GM12864 (cell line): ENCODE data around the gene ADAMTSL2.

ENCODE experiments used
- DNase-seq: peaks from one replicate; pipeline ENCODE4 v3.0.0-alpha.2; 2011; ENCODE audit warnings: low read depth
- H3K4me3 ChIP-seq: 2 replicates; pipeline ENCODE4 v1.5.1; 2011; ENCODE audit warnings: mild to moderate bottlenecking, low read depth, low read length, control low read depth
- TF ChIP-seq, protein P1 (sequence below): IDR thresholded peaks from 2 replicates; pipeline ENCODE4 v1.5.1; 2011; ENCODE audit warnings: low read depth, mild to moderate bottlenecking, moderate library complexity, low read length, control low read depth, inconsistent platforms; ENCODE audit errors: missing control alignments

ADAMTSL2 gene

DNA sequence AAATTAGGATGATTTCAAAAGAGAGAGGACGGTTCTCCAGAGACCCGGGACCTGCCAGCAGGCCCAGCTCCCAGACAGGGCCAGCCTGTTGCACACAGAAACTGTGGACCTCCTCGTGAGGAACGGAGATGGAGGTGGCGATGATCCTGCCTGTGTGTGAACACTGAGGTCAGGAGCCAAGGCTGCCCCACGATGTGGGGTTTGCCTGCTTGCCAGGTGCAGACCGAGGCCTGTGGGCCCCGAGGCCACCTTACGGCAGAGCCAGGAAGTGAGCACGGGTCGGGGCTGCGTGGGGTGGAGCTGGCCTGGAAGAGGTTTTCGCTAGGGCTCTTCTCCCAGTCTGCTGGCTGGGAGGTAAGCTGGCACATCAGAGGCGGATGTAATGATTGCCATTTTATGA lies 70.4 kb downstream of the ADAMTSL2 start:
- H3K4me3 ChIP-seq = no peak overlapping the region
- TF ChIP-seq, protein P1, sequence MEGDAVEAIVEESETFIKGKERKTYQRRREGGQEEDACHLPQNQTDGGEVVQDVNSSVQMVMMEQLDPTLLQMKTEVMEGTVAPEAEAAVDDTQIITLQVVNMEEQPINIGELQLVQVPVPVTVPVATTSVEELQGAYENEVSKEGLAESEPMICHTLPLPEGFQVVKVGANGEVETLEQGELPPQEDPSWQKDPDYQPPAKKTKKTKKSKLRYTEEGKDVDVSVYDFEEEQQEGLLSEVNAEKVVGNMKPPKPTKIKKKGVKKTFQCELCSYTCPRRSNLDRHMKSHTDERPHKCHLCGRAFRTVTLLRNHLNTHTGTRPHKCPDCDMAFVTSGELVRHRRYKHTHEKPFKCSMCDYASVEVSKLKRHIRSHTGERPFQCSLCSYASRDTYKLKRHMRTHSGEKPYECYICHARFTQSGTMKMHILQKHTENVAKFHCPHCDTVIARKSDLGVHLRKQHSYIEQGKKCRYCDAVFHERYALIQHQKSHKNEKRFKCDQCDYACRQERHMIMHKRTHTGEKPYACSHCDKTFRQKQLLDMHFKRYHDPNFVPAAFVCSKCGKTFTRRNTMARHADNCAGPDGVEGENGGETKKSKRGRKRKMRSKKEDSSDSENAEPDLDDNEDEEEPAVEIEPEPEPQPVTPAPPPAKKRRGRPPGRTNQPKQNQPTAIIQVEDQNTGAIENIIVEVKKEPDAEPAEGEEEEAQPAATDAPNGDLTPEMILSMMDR = peak; percentile 10
- no peak for DNase-seq

DNA sequence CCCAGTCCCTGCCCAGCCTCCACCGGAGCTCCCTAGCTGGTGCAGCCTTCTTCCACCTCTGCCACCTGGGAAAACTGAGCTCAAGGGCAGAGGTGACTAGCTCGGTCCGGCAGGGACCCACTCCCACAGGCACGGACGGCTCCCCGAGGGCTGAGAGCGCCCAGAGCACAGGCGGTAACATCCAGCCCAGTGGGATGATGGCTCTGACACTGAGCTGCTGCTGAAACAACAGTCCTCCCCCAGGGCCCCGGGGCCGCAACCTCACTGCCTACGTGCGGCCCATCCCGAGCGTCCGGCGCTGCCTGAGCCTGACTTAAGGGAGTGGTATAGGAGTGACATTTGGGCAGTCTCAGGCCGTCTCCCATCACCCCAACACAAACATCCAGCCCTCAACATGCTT lies 70.9 kb downstream of the ADAMTSL2 start:
- DNase-seq = no peak
- no peak overlapping the region for H3K4me3 ChIP-seq
- TF ChIP-seq, protein P1 = no peak

DNA sequence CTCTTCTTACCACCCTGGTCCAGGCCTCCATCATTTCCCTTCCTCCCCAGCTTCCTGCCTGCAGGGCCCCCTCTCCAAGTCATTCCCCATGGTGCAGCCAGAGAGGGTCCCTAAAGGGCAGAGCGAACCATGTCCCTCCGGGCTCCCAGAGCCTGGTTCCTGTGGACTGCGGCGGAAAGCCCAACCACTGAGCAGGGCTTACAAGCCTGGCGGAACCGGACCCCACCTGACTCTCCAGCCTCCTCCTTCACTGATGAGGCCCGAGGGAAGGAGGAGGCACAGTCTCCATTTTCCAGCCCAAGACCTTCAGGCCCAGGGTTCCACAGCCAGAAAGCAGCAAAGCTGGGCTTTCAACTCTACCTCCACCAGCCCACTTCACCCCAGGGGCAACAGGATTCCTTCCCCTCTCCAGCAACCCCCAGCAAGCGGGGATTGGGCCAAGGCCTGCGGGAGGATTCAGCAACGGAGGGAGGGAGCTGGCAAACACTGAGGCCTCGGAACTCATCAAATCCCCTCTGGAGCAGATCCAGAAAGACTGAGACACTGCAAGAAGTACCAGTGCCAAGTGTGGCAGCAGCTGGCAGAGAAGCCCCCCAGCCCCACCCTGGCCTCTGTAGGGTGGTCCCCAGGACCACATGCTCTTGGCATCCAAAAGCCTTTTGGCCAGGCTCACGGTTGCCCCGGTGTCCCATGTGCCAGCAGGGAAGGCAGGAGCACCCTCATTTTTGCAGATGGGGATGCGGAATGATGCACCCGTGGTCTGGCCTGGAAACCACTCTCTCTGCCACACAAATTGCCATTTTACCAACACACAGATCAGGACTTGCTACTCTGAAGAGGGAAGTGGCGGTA lies 71.6 kb downstream of the ADAMTSL2 start:
- H3K4me3 ChIP-seq = no peak overlapping the region
- DNase-seq = no peak
- TF ChIP-seq, protein P1 = no peak

DNA sequence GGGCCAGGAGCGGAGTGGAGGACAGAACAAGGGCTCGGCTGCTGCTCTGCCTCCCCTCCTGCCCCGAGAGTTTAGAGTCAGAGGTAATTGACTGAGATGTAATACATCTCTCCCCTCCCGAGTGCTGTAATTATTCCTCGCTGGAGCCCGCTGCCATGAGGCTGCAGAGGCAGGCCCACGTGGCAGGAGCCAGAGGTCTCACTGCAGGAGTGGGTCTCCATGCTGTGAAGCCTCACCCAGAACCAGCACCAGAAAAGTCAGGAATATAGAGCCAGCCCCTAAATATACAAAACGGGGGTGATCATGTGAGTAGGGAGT lies 72.2 kb downstream of the ADAMTSL2 start:
- no peak overlapping the region for H3K4me3 ChIP-seq
- DNase-seq = no peak
- TF ChIP-seq, protein P1 = no peak

DNA sequence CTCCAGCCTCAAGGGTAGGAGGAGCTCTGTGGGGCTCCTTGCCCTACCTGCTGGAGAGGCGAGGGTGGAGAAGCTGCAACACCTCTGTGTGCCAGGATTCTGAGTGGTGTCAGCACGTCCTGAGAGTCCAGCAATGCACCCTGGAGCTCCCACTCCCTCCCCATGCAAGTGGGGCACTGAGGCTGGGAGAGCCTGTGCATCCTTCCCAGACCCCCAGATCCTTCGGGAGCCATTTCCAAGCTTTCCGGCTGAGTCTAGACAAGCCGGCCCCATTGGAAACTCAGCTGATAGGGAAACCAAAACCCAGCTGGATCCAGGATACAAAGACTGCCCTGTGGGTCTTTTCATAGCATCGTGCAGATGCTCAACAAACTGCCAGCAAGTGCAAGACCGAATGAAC lies 72.9 kb downstream of the ADAMTSL2 start:
- no peak for DNase-seq

DNA sequence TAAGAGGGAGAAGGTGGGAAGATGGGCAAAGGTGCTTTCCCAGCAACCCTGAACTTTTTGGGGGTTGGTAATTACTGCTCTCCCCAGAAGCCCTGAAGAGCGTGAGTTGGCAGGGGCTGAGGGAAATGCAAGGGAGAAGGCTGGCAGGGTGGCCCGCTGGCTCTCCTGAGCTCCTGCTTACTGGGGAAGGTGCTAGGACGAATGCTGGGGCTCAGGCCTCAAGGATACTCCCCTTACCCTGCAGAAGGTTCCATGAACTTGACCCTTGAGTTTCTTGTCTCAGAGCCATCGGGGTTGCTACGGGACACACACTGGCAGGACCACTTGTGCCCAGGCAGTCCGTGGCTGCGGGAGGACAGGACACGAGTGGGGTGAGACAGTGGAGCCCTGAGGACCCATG lies 73.5 kb downstream of the ADAMTSL2 start:
- H3K4me3 ChIP-seq = no peak overlapping the region
- TF ChIP-seq, protein P1 = no peak
- DNase-seq = no peak

More for the DNA sequence above, 72.9 kb downstream of the ADAMTSL2 start:
- no peak overlapping the region for H3K4me3 ChIP-seq
- TF ChIP-seq, protein P1 = no peak

DNA sequence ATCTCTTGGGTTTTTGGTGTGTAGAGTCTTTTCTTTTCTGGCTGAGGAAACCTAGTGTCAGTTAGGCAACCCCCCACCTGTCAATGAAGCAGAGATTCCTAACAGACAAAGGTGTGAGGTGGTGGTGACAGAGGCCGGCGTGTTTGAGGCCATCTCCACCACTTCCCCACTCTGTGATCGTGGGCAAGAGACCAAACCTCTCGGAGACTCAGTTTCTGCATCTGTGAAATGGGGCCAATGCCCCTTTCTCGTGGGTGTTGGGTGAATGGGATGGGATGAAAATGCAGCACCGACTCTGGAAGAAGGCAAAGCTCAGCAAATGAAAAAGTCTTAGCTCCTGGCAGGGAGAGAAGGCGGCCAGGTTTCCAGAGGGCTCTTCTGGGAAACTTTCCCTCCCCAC lies 73.9 kb downstream of the ADAMTSL2 start:
- no peak for DNase-seq
- no peak overlapping the region for H3K4me3 ChIP-seq
- TF ChIP-seq, protein P1 = no peak
